HL-60 (cell line): ENCODE measurements around the gene ABHD5.

ENCODE experiments used
- GABPA ChIP-seq: IDR thresholded peaks from 2 replicates; pipeline ENCODE4 v1.6.1; 2012; ENCODE audit warnings: low read depth
- POLR2AphosphoS5 ChIP-seq: IDR thresholded peaks from 2 replicates; pipeline ENCODE4 v1.6.1; 2012; ENCODE audit warnings: low read depth
- SPI1 ChIP-seq: IDR thresholded peaks from 2 replicates; pipeline ENCODE4 v1.6.1; 2012; ENCODE audit warnings: low read depth, mild to moderate bottlenecking, borderline replicate concordance
- TF ChIP-seq, protein P1 (sequence below): IDR thresholded peaks from one replicate; pipeline ENCODE4 v1.5.1; 2011; ENCODE audit warnings: low read length, control low read depth, inconsistent platforms; ENCODE audit not compliant: insufficient read depth
- TF ChIP-seq, protein P2 (sequence below): IDR thresholded peaks from 2 replicates; pipeline ENCODE4 v1.6.1; 2012; ENCODE audit warnings: low read depth; ENCODE audit not compliant: insufficient replicate concordance

- TF ChIP-seq, protein P1, sequence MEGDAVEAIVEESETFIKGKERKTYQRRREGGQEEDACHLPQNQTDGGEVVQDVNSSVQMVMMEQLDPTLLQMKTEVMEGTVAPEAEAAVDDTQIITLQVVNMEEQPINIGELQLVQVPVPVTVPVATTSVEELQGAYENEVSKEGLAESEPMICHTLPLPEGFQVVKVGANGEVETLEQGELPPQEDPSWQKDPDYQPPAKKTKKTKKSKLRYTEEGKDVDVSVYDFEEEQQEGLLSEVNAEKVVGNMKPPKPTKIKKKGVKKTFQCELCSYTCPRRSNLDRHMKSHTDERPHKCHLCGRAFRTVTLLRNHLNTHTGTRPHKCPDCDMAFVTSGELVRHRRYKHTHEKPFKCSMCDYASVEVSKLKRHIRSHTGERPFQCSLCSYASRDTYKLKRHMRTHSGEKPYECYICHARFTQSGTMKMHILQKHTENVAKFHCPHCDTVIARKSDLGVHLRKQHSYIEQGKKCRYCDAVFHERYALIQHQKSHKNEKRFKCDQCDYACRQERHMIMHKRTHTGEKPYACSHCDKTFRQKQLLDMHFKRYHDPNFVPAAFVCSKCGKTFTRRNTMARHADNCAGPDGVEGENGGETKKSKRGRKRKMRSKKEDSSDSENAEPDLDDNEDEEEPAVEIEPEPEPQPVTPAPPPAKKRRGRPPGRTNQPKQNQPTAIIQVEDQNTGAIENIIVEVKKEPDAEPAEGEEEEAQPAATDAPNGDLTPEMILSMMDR = no peak
- TF ChIP-seq POLR2AphosphoS5 (no peak), GABPA (no peak), SPI1 (no peak)
- TF ChIP-seq, protein P2, sequence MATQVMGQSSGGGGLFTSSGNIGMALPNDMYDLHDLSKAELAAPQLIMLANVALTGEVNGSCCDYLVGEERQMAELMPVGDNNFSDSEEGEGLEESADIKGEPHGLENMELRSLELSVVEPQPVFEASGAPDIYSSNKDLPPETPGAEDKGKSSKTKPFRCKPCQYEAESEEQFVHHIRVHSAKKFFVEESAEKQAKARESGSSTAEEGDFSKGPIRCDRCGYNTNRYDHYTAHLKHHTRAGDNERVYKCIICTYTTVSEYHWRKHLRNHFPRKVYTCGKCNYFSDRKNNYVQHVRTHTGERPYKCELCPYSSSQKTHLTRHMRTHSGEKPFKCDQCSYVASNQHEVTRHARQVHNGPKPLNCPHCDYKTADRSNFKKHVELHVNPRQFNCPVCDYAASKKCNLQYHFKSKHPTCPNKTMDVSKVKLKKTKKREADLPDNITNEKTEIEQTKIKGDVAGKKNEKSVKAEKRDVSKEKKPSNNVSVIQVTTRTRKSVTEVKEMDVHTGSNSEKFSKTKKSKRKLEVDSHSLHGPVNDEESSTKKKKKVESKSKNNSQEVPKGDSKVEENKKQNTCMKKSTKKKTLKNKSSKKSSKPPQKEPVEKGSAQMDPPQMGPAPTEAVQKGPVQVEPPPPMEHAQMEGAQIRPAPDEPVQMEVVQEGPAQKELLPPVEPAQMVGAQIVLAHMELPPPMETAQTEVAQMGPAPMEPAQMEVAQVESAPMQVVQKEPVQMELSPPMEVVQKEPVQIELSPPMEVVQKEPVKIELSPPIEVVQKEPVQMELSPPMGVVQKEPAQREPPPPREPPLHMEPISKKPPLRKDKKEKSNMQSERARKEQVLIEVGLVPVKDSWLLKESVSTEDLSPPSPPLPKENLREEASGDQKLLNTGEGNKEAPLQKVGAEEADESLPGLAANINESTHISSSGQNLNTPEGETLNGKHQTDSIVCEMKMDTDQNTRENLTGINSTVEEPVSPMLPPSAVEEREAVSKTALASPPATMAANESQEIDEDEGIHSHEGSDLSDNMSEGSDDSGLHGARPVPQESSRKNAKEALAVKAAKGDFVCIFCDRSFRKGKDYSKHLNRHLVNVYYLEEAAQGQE = no peak
Measured at GRCh38 chr3:43692085-43692855, 1.5 kb downstream of the ABHD5 start.
